IPS-11a (cell line): ENCODE measurements around the gene SLC25A13.

ENCODE experiments used
- H3K4me3 ChIP-seq: one replicate; pipeline ENCODE4 v1.5.1; 2013; ENCODE audit warnings: low read depth, low read length, control low read depth

SLC25A13 gene

GRCh38 chr7:96111405-96111804 lies 210.5 kb downstream of the SLC25A13 start:
- H3K4me3 ChIP-seq, result no peak overlapping the region

GRCh38 chr7:96104984-96105383 lies 216.9 kb downstream of the SLC25A13 start:
- H3K4me3 ChIP-seq, result no peak overlapping the region

- H3K4me3 ChIP-seq, result no peak overlapping the region
Observed at GRCh38 chr7:96102096-96102811, 219.6 kb downstream of the SLC25A13 start.

- no peak overlapping the region for H3K4me3 ChIP-seq
Observed at GRCh38 chr7:96100737-96101136, 221.2 kb downstream of the SLC25A13 start.

GRCh38 chr7:96097835-96098234 lies 224.1 kb downstream of the SLC25A13 start:
- no peak overlapping the region for H3K4me3 ChIP-seq

GRCh38 chr7:96093435-96093834 lies 228.5 kb downstream of the SLC25A13 start:
- no peak overlapping the region for H3K4me3 ChIP-seq

- no peak overlapping the region for H3K4me3 ChIP-seq
Observed at GRCh38 chr7:96090756-96091155, 231.1 kb downstream of the SLC25A13 start.

GRCh38 chr7:96089511-96089910 lies 232.4 kb downstream of the SLC25A13 start:
- no peak overlapping the region for H3K4me3 ChIP-seq

- H3K4me3 ChIP-seq, result no peak overlapping the region
Observed at GRCh38 chr7:96088579-96088978, 233.3 kb downstream of the SLC25A13 start.

- H3K4me3 ChIP-seq, result no peak overlapping the region
Observed at GRCh38 chr7:96085953-96086352, 235.9 kb downstream of the SLC25A13 start.

GRCh38 chr7:96084881-96085553 lies 236.9 kb downstream of the SLC25A13 start:
- H3K4me3 ChIP-seq, result no peak overlapping the region

- no peak overlapping the region for H3K4me3 ChIP-seq
Observed at GRCh38 chr7:96080027-96080426, 241.9 kb downstream of the SLC25A13 start.

- no peak overlapping the region for H3K4me3 ChIP-seq
Observed at GRCh38 chr7:96076350-96076707, 245.6 kb downstream of the SLC25A13 start.

GRCh38 chr7:96075510-96076349 lies 246.2 kb downstream of the SLC25A13 start:
- H3K4me3 ChIP-seq, result peak overlapping the region; percentile 40

- no peak overlapping the region for H3K4me3 ChIP-seq
Observed at GRCh38 chr7:96074871-96075270, 247.0 kb downstream of the SLC25A13 start.
